Measurements from ENCODE around the gene GBX2.

Gene GBX2

DNA sequence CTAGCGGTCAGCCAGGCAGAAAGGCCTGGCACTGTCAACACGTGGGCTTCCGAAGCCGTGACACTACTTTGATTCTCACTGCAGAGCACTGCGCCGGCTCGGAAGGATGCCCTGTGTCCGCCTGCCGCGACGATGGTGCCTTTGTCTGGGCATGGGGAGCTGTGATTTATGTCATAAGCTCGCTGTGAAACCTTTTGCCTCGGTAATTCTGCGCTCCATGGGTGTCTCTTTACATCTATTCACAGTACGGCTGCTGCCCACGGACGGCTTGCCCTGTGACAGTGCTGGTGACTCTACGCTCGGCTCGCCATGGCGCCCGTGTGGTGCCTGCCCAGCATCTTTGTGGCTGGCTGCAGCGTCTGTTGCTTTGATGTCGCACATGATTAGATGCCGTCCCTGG lies 43.1 kb upstream of the GBX2 start:
- DNase-seq (ENCODE audit: low read depth), result no peak
- TF ChIP-seq, protein P1, sequence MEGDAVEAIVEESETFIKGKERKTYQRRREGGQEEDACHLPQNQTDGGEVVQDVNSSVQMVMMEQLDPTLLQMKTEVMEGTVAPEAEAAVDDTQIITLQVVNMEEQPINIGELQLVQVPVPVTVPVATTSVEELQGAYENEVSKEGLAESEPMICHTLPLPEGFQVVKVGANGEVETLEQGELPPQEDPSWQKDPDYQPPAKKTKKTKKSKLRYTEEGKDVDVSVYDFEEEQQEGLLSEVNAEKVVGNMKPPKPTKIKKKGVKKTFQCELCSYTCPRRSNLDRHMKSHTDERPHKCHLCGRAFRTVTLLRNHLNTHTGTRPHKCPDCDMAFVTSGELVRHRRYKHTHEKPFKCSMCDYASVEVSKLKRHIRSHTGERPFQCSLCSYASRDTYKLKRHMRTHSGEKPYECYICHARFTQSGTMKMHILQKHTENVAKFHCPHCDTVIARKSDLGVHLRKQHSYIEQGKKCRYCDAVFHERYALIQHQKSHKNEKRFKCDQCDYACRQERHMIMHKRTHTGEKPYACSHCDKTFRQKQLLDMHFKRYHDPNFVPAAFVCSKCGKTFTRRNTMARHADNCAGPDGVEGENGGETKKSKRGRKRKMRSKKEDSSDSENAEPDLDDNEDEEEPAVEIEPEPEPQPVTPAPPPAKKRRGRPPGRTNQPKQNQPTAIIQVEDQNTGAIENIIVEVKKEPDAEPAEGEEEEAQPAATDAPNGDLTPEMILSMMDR (IDR thresholded peaks at IDR 0.05; ENCODE audit: control insufficient read depth, insufficient read depth, low read depth, low read length, missing control alignments), result no peak
- no peak overlapping the region for H3K4me3 ChIP-seq (ENCODE audit: control insufficient read depth, low read depth, low read length)

DNA sequence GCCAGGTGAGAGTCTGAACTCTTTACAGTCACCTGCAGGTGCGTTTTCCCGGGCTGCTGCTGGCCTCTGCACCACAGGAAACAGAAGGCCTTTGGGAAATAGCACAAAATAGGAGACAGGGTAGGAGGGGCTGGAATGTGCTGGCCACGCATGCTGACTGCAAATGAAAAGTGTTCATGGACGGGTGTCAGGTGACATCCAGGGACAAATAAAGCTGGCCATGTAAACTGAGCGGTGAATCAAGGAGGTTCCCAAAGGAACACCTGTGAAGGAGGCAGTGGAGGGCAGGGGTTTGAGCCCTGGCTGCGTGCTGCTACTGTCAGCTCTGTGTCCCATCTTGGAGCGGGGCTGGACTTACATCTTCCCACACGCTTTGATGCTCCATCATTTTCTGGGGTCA lies 42.4 kb upstream of the GBX2 start:
- no peak for DNase-seq (ENCODE audit: low read depth)
- TF ChIP-seq, protein P1 (IDR thresholded peaks at IDR 0.05; ENCODE audit: control insufficient read depth, insufficient read depth, low read depth, low read length, missing control alignments), result no peak

DNA sequence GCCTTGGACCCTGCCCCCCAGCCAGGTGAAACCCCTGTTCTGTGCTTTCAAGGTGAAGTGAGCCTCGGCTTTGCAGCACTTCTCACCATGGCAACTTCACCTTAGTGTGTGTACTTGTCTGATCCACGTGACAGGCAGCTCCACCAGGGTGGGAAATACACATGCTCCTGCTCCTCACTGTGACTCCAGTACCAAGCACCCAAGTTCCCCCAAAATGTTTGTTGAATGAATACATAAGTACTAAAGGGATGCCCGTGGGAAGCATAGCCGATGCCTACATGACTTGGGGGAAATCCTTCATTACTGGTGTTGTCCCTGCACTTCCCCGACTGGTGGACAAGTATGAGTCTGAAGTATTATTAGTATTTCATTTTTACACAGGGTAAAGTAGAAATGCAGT lies 41.8 kb upstream of the GBX2 start:
- TF ChIP-seq, protein P1 (IDR thresholded peaks at IDR 0.05; ENCODE audit: control insufficient read depth, insufficient read depth, low read depth, low read length, missing control alignments), result no peak
- no peak for DNase-seq (ENCODE audit: low read depth)
- no peak overlapping the region for H3K4me3 ChIP-seq (ENCODE audit: control insufficient read depth, low read depth, low read length)

More for the DNA sequence above, 42.4 kb upstream of the GBX2 start:
- no peak overlapping the region for H3K4me3 ChIP-seq (ENCODE audit: control insufficient read depth, low read depth, low read length)

DNA sequence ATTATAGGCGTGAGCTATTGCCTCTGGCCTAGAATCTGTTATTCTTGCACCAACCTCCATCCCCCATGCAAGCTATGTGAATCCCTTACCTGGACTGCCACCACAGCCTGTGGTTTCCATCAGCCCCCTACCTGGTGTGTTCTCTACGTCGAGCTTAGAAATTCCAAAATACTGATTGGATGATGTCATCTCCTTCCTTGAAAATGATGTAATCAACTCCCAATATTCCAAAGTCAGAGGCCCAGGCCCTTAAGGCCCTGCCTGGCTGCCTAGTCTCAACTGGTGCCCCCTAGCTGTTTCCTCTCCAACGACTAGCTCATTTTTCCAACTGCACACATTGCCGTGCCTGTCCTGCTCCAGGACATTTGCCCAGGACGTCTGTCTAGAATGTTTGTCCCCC lies 41.3 kb upstream of the GBX2 start:
- DNase-seq (ENCODE audit: low read depth), result no peak
- TF ChIP-seq, protein P1 (IDR thresholded peaks at IDR 0.05; ENCODE audit: control insufficient read depth, insufficient read depth, low read depth, low read length, missing control alignments), result no peak
- no peak overlapping the region for H3K4me3 ChIP-seq (ENCODE audit: control insufficient read depth, low read depth, low read length)

DNA sequence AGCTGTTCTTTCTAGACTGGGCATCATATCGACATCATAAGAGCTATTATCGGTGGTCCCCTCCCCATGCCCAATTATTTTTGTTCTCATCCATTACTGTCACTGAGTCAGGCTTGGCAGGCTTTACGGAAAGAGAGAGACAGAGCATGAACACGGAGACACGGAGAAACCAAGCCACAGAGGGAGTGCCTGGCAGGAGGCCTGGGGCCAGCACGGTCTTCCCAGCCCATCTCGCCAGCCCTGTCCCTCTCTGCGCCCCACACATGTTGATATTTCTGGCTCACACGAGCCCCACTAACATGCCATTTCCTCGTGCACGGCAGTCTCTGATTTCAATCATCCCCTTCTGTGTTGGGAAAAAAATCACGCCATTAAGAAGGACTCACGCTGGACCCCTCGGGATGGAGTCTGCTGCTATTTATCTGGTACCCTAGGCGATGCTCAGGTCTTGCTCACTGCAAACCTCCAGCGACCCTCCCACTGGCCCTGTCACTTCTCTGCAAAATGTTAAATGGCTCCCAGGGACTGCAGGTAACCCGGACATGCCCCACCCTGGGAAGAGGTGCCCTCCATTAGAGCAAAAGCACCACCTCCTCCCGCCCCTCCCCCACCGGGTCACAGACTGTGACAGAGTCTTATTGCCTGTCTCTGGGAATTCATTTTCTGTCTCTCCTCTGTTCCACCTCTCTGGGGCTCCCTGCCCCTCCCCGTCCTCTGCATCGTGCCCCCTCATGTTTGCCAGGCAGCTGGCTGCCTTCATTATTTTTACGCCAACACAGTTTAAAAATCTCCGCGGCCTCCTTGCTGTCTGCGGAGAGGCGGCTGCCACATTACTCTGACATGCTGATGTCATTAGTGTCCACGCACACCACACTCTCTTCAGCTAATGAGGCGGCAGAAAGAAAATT lies 40.1 kb upstream of the GBX2 start:
- H3K4me3 ChIP-seq (ENCODE audit: control insufficient read depth, low read depth, low read length), result no peak overlapping the region
- TF ChIP-seq, protein P1 (IDR thresholded peaks at IDR 0.05; ENCODE audit: control insufficient read depth, insufficient read depth, low read depth, low read length, missing control alignments), result no peak
- no peak for DNase-seq (ENCODE audit: low read depth)

DNA sequence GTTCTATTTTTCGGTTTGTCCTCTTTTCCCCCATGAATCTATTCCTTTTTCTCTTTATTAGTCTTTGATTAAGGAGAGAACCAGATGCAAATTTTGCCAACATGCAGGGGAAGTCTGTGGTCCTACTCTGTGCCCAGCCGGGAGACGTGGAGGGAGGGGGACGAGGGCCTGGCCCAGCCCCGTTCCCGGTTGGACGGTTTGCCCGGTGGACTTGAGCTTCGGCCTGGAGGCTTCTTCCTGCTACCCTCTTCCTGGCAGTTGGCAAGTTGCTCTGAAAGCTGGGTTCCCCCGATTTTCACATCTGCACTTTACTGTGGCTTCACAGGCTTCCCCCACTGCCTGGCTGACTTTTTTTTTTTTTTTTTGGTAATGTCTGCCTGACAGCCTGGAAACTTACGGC lies 39.3 kb upstream of the GBX2 start:
- DNase-seq (ENCODE audit: low read depth), result no peak

More for the DNA sequence above, 39.3 kb upstream of the GBX2 start:
- no peak overlapping the region for H3K4me3 ChIP-seq (ENCODE audit: control insufficient read depth, low read depth, low read length)
- TF ChIP-seq, protein P1 (IDR thresholded peaks at IDR 0.05; ENCODE audit: control insufficient read depth, insufficient read depth, low read depth, low read length, missing control alignments), result no peak
